HUES6 (cell line): ENCODE data around the gene DTX3.

Source experiments
- H3K27ac ChIP-seq: 2 replicates; pipeline ENCODE4 v1.7.0; 2013; ENCODE audit warnings: low read depth, mild to moderate bottlenecking, low read length, inconsistent platforms
- H3K27me3 ChIP-seq: 2 replicates; pipeline ENCODE4 v1.6.1; 2013; ENCODE audit warnings: low read length; ENCODE audit not compliant: control insufficient read depth, insufficient read depth
- H3K36me3 ChIP-seq: 2 replicates; pipeline ENCODE4 v1.6.1; 2013; ENCODE audit warnings: low read length; ENCODE audit not compliant: control insufficient read depth, insufficient read depth
- H3K4me1 ChIP-seq: 2 replicates; pipeline ENCODE4 v1.6.1; 2013; ENCODE audit warnings: low read length; ENCODE audit not compliant: control insufficient read depth, insufficient read depth
- H3K4me3 ChIP-seq: 2 replicates; pipeline ENCODE4 v1.5.1; 2013; ENCODE audit warnings: low read depth, low read length
- H3K9ac ChIP-seq: one replicate; pipeline ENCODE4 v1.6.1; 2013; ENCODE audit warnings: mild to moderate bottlenecking, low read length
- H3K9me3 ChIP-seq: 2 replicates; pipeline ENCODE4 v1.6.1; 2013; ENCODE audit warnings: low read depth, low read length; ENCODE audit not compliant: control insufficient read depth, insufficient read depth

Gene DTX3

GRCh38 chr12:57593187-57593586, 11.4 kb upstream of the DTX3 start:
- Histone ChIP-seq H3K36me3 (peaks cover 31% of the 10 kb centered on the region), H3K4me3 (0 out of 2 replicates have a peak overlapping the region, but pooled peaks have one; percentile 3), H3K4me1 (peaks cover 10% of the 10 kb centered on the region), H3K9ac (no peak overlapping the region), H3K9me3 (no peaks in the 10 kb centered on the region), H3K27ac (no peak overlapping the region), H3K27me3 (peaks cover 3% of the 10 kb centered on the region; the same call in 1 of the 2 replicates)

GRCh38 chr12:57600395-57600794, 4.2 kb upstream of the DTX3 start:
- Histone ChIP-seq H3K9ac (no peak overlapping the region), H3K27me3 (no peaks in the 10 kb centered on the region), H3K4me3 (no peak overlapping the region), H3K9me3 (no peaks in the 10 kb centered on the region), H3K4me1 (peaks cover 8% of the 10 kb centered on the region), H3K27ac (no peak overlapping the region), H3K36me3 (peaks cover 56% of the 10 kb centered on the region)

- Histone ChIP-seq H3K9me3 (no peaks in the 10 kb centered on the region), H3K27me3 (no peaks in the 10 kb centered on the region), H3K9ac (no peak overlapping the region), H3K36me3 (peaks cover 43% of the 10 kb centered on the region), H3K4me3 (no peak overlapping the region), H3K4me1 (peaks cover 12% of the 10 kb centered on the region), H3K27ac (no peak overlapping the region)
Measured at GRCh38 chr12:57602544-57602943, 2.1 kb upstream of the DTX3 start.

GRCh38 chr12:57603324-57603723, 1.3 kb upstream of the DTX3 start:
- Histone ChIP-seq H3K9me3 (no peaks in the 10 kb centered on the region), H3K9ac (no peak overlapping the region), H3K27me3 (no peaks in the 10 kb centered on the region), H3K4me3 (peak overlapping the region; percentile 86), H3K36me3 (peaks cover 44% of the 10 kb centered on the region), H3K4me1 (peaks cover 12% of the 10 kb centered on the region), H3K27ac (no peak overlapping the region)

GRCh38 chr12:57603815-57604453, 690 bp upstream of the DTX3 start:
- Histone ChIP-seq H3K9me3 (no peaks in the 10 kb centered on the region), H3K9ac (peak overlapping the region; percentile 16), H3K27me3 (no peaks in the 10 kb centered on the region), H3K27ac (no peak overlapping the region), H3K4me3 (peak overlapping the region; percentile 86), H3K36me3 (peaks cover 44% of the 10 kb centered on the region), H3K4me1 (peaks cover 14% of the 10 kb centered on the region)

GRCh38 chr12:57604992-57605810, 577 bp downstream of the DTX3 start:
- Histone ChIP-seq H3K36me3 (peaks cover 32% of the 10 kb centered on the region), H3K27ac (no peak overlapping the region), H3K4me3 (peak overlapping the region; percentile 86), H3K4me1 (peaks cover 20% of the 10 kb centered on the region), H3K27me3 (no peaks in the 10 kb centered on the region), H3K9me3 (no peaks in the 10 kb centered on the region), H3K9ac (no peak overlapping the region)

GRCh38 chr12:57605811-57606311, 1.2 kb downstream of the DTX3 start:
- Histone ChIP-seq H3K27me3 (peaks cover 6% of the 10 kb centered on the region; the same call in 1 of the 2 replicates), H3K36me3 (peaks cover 25% of the 10 kb centered on the region), H3K9ac (no peak overlapping the region), H3K9me3 (no peaks in the 10 kb centered on the region), H3K4me1 (peaks cover 20% of the 10 kb centered on the region), H3K27ac (no peak overlapping the region), H3K4me3 (peak overlapping the region; percentile 86)

GRCh38 chr12:57606399-57606798, 1.8 kb downstream of the DTX3 start:
- peaks cover 20% of the 10 kb centered on the region for H3K4me1 ChIP-seq
- H3K27me3 ChIP-seq: peaks cover 7% of the 10 kb centered on the region; the same call in 1 of the 2 replicates
- no peak overlapping the region for H3K27ac ChIP-seq
- no peak overlapping the region for H3K4me3 ChIP-seq
- no peak overlapping the region for H3K9ac ChIP-seq
- H3K9me3 ChIP-seq: no peaks in the 10 kb centered on the region
- peaks cover 21% of the 10 kb centered on the region for H3K36me3 ChIP-seq

GRCh38 chr12:57606821-57607220, 2.2 kb downstream of the DTX3 start:
- peaks cover 20% of the 10 kb centered on the region for H3K4me1 ChIP-seq
- H3K27me3 ChIP-seq: peaks cover 8% of the 10 kb centered on the region
- H3K27ac ChIP-seq: no peak overlapping the region
- H3K9ac ChIP-seq: no peak overlapping the region
- no peak overlapping the region for H3K4me3 ChIP-seq
- H3K9me3 ChIP-seq: no peaks in the 10 kb centered on the region
- H3K36me3 ChIP-seq: peaks cover 17% of the 10 kb centered on the region

GRCh38 chr12:57607958-57608663, 3.5 kb downstream of the DTX3 start:
- H3K36me3 ChIP-seq: peaks cover 9% of the 10 kb centered on the region; the same call in 1 of the 2 replicates
- H3K4me3 ChIP-seq: no peak overlapping the region
- no peaks in the 10 kb centered on the region for H3K9me3 ChIP-seq
- H3K27ac ChIP-seq: no peak overlapping the region
- H3K9ac ChIP-seq: no peak overlapping the region
- H3K4me1 ChIP-seq: peaks cover 27% of the 10 kb centered on the region
- peaks cover 21% of the 10 kb centered on the region for H3K27me3 ChIP-seq
